GM21515 (cell line): ENCODE measurements around the gene DCXR.

ENCODE experiments used
- ATAC-seq: cut with Tn5 transposase; IDR thresholded peaks from one replicate; pipeline ENCODE4 v1.9.1; 2021; ENCODE audit not compliant: unreplicated experiment

The DCXR gene

GRCh38 chr17:82013772-82014321 is 23.6 kb downstream of the DCXR start:
- ATAC-seq: no peak

- ATAC-seq: no peak
Observed at GRCh38 chr17:82013341-82013740, 24.2 kb downstream of the DCXR start.

- ATAC-seq: no peak
Observed at GRCh38 chr17:82012640-82013295, 24.7 kb downstream of the DCXR start.

- ATAC-seq: no peak
Observed at GRCh38 chr17:82012261-82012639, 25.2 kb downstream of the DCXR start.

- ATAC-seq: no peak
Observed at GRCh38 chr17:82011617-82012187, 25.8 kb downstream of the DCXR start.

GRCh38 chr17:82010575-82011525 is 26.6 kb downstream of the DCXR start:
- no peak for ATAC-seq

- ATAC-seq: no peak
Observed at GRCh38 chr17:82009413-82009812, 28.1 kb downstream of the DCXR start.

GRCh38 chr17:82008941-82009405 is 28.5 kb downstream of the DCXR start:
- ATAC-seq: no peak

GRCh38 chr17:82008258-82008940 is 29.1 kb downstream of the DCXR start:
- ATAC-seq: no peak

- no peak for ATAC-seq
Observed at GRCh38 chr17:82007495-82008257, 29.8 kb downstream of the DCXR start.

GRCh38 chr17:82007228-82007494 is 30.3 kb downstream of the DCXR start:
- no peak for ATAC-seq

- ATAC-seq: no peak
Observed at GRCh38 chr17:82006468-82007227, 30.8 kb downstream of the DCXR start.

- no peak for ATAC-seq
Observed at GRCh38 chr17:82005701-82006348, 31.7 kb downstream of the DCXR start.

GRCh38 chr17:82004517-82005455 is 32.7 kb downstream of the DCXR start:
- no peak for ATAC-seq

GRCh38 chr17:82003411-82004381 is 33.8 kb downstream of the DCXR start:
- no peak for ATAC-seq

GRCh38 chr17:82001571-82002056 is 35.9 kb downstream of the DCXR start:
- ATAC-seq: no peak
